SK-N-SH (cell line): ENCODE results near the gene RNU6-9. TPM values are rescaled to one million over a fixed set of nuclear protein-coding genes. Genes with fewer than 3 reads are reported as not detected.

Experiments used
- CTCF ChIA-PET: fragments of 300-600, 350-600 bp; formaldehyde crosslinking; extraction: SDS; loops from one replicate; lab custom pipeline; 2021; lab: Yijun Ruan, JAX
- POLR2A ChIA-PET: fragments of 350-600 bp; sonication (Branson Sonifier 250); formaldehyde crosslinking; extraction: SDS; loops from one replicate; lab custom pipeline; 2020; ENCODE audit warnings: antibody characterized with exemption, inconsistent platforms; lab: Yijun Ruan, JAX
- DNase-seq: peaks from one replicate; pipeline ENCODE4 v3.0.0; 2012
- H2AFZ ChIP-seq: fragments of 200-600 bp; sonication (generic); 2 replicates; pipeline ENCODE4 v1.8.1; 2016; ENCODE audit warnings: antibody characterized with exemption, mild to moderate bottlenecking, low read depth
- H3F3A ChIP-seq: fragments of 200-600 bp; sonication (generic); replicated peaks from 2 replicates; pipeline ENCODE3; 2016; ENCODE audit warnings: antibody characterized with exemption, mild to moderate bottlenecking; ENCODE audit not compliant: insufficient read depth
- H3K27ac ChIP-seq, 2 experiments: fragments of 200-500 bp in 1 of 2; fragments of 200-600 bp in 1 of 2; sonication (Bioruptor generic) in 1 of 2; sonication (generic), shearing (Covaris generic) in 1 of 2; 2 replicates each; pipeline versions ENCODE4 v1.5.1 to v1.6.1; 2014 to 2016; ENCODE audit warnings: low read depth in 2 of 2, inconsistent platforms in 1 of 2, low read length in 1 of 2, mild to moderate bottlenecking in 1 of 2, mixed read lengths in 1 of 2
- H3K27me3 ChIP-seq: fragments of 200-600 bp; sonication (generic), shearing (Covaris generic); 2 replicates; pipeline ENCODE4 v1.6.1; 2016; ENCODE audit warnings: mixed run types; ENCODE audit not compliant: insufficient read depth
- H3K36me3 ChIP-seq, 2 experiments: fragments of 200-500 bp in 1 of 2; fragments of 200-600 bp in 1 of 2; sonication (Bioruptor generic) in 1 of 2; sonication (generic) in 1 of 2; replicated peaks in 1 of 2; 2 replicates each; pipeline versions ENCODE3 to v1.5.1; 2014 to 2016; ENCODE audit warnings: low read length in 1 of 2, mild to moderate bottlenecking in 1 of 2; ENCODE audit not compliant: insufficient read depth in 2 of 2, control insufficient read depth in 1 of 2
- H3K4me1 ChIP-seq, 2 experiments: fragments of 200-500 bp in 1 of 2; fragments of 200-600 bp in 1 of 2; sonication (Bioruptor generic) in 1 of 2; sonication (generic), shearing (Covaris generic) in 1 of 2; 2 replicates each; pipeline versions ENCODE4 v1.5.1 to v1.6.1; 2014 to 2016; ENCODE audit warnings: low read depth in 1 of 2, low read length in 1 of 2, mixed run types in 1 of 2; ENCODE audit not compliant: insufficient read depth in 2 of 2, control insufficient read depth in 1 of 2
- H3K4me2 ChIP-seq: fragments of 200-600 bp; sonication (generic), shearing (Covaris generic); 2 replicates; pipeline ENCODE4 v1.6.1; 2017; ENCODE audit warnings: mixed run types
- H3K4me3 ChIP-seq, 2 experiments: fragments of 200-500 bp in 1 of 2; fragments of 200-600 bp in 1 of 2; sonication (Bioruptor generic) in 1 of 2; sonication (generic), shearing (Covaris generic) in 1 of 2; 2 replicates each; pipeline versions ENCODE4 v1.5.1 to v1.8.1; 2014 to 2016; ENCODE audit warnings: low read depth in 2 of 2, inconsistent platforms in 1 of 2, low read length in 1 of 2, mild to moderate bottlenecking in 1 of 2, mixed read lengths in 1 of 2, moderate library complexity in 1 of 2
- H3K79me2 ChIP-seq: fragments of 200-600 bp; sonication (generic); 2 replicates; pipeline ENCODE4 v1.8.1; 2017; ENCODE audit warnings: mild to moderate bottlenecking; ENCODE audit not compliant: insufficient read depth
- H3K9ac ChIP-seq: fragments of 200-600 bp; sonication (generic); 2 replicates; pipeline ENCODE4 v1.6.1; 2017; ENCODE audit warnings: mixed run types
- H3K9me2 ChIP-seq: fragments of 200-600 bp; sonication (generic); 2 replicates; pipeline ENCODE4 v1.6.1; 2017; ENCODE audit warnings: mixed run types
- H3K9me3 ChIP-seq: fragments of 200-600 bp; sonication (generic); 2 replicates; pipeline ENCODE4 v1.6.1; 2017; ENCODE audit warnings: mixed run types, mild to moderate bottlenecking, moderate library complexity
- H4K20me1 ChIP-seq: fragments of 200-600 bp; sonication (generic); 2 replicates; pipeline ENCODE4 v1.6.1; 2017; ENCODE audit warnings: mild to moderate bottlenecking, mixed run types; ENCODE audit not compliant: insufficient read depth
- FOXJ3 ChIP-seq: sonication (generic); formaldehyde crosslinking; IDR thresholded peaks from 2 replicates; pipeline ENCODE4 v1.5.1; 2020; ENCODE audit warnings: mild to moderate bottlenecking, missing genetic modification reagents
- FOXM1 ChIP-seq: IDR thresholded peaks from 2 replicates; pipeline ENCODE4 v1.4.0; 2012; ENCODE audit warnings: low read depth, mild to moderate bottlenecking
- GABPA ChIP-seq: IDR thresholded peaks from 2 replicates; pipeline ENCODE4 v1.4.0; 2012; ENCODE audit warnings: low read depth, mild to moderate bottlenecking
- JUND ChIP-seq: IDR thresholded peaks from 2 replicates; pipeline ENCODE4 v1.4.0; 2012
- SMC3 ChIP-seq: IDR thresholded peaks from 2 replicates; pipeline ENCODE4 v1.6.1; 2012; ENCODE audit warnings: low read depth, low read length, improper control_type of control experiment
- USF2 ChIP-seq: fragments of 150-350 bp; IDR thresholded peaks from 2 replicates; pipeline ENCODE4 v1.6.1; 2017; ENCODE audit warnings: antibody characterized with exemption, low read length, low read depth, borderline replicate concordance
- WGBS: methylation state at CpG from one replicate; pipeline ENCODE4 v1.1.6; 2017; ENCODE audit warnings: low lambda C conversion rate; 5-methylcytosine and 5-hydroxymethylcytosine counted together
- polyA plus RNA-seq, 3 experiments: library from polyadenylated mRNA; depleted of rRNA; stranded (reverse); fragments of >200 nt; gene quantifications; 2 replicates each; pipeline ENCODE4 v1.2.3, GENCODE V29; 2012
- TF ChIP-seq, protein P1 (sequence below): IDR thresholded peaks from 2 replicates; pipeline ENCODE4 v1.4.0; 2012; ENCODE audit warnings: low read depth, borderline replicate concordance

RNU6-9 gene
- polyA plus RNA-seq, 1 of the 3 experiments (the other 2 are of a cell fraction), result not detected

- Histone ChIP-seq H3K36me3 (no peaks in the 10 kb centered on the region), H3K4me2 (no peak overlapping the region), H3K9me3 (no peaks in the 10 kb centered on the region), H4K20me1 (no peaks in the 10 kb centered on the region), H3F3A (no peaks in the 10 kb centered on the region), H3K9me2 (no peaks in the 10 kb centered on the region), H3K4me1 (peaks cover 0 to 4% of the 10 kb centered on the region in 2 experiments; a peak in 1 of 4 replicates), H3K27ac (no peak overlapping the region), H3K9ac (no peak overlapping the region), H3K79me2 (no peaks in the 10 kb centered on the region), H2AFZ (no peak overlapping the region), H3K4me3 (no peak overlapping the region), H3K27me3 (peaks cover 56% of the 10 kb centered on the region)
- peak; percentile 61 for DNase-seq
- POLR2A ChIA-PET, result no interaction called here
- WGBS, result 26% methylated on average over 3 of the region's 40 CpGs
- CTCF ChIA-PET, result interaction anchor here (0.6 to 5.4 kb wide), 19 partner anchors 8 to 386 kb away, joined by 3 to 44 read pairs (median 6); partner anchors contain the start of genes ATP5F1D, KISS1R, MED16 and PRTN3
- TF ChIP-seq FOXJ3 (CRISPR knock-in tag) (no peak), GABPA (no peak), SMC3 (no peak), JUND (no peak), FOXM1 (no peak)
- TF ChIP-seq, protein P1, sequence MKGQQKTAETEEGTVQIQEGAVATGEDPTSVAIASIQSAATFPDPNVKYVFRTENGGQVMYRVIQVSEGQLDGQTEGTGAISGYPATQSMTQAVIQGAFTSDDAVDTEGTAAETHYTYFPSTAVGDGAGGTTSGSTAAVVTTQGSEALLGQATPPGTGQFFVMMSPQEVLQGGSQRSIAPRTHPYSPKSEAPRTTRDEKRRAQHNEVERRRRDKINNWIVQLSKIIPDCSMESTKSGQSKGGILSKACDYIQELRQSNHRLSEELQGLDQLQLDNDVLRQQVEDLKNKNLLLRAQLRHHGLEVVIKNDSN, result no peak
Measured at GRCh38 chr19:855566-856120, 37.6 kb upstream of the RNU6-9 start.

GRCh38 chr19:858284-858683, 35.0 kb upstream of the RNU6-9 start:
- H3K27me3 ChIP-seq, result peaks cover 38% of the 10 kb centered on the region
- no peaks in the 10 kb centered on the region for H3K36me3 ChIP-seq
- no peaks in the 10 kb centered on the region for H3K79me2 ChIP-seq
- H3K4me3 ChIP-seq, result no peak overlapping the region
- no peak overlapping the region for H3K4me2 ChIP-seq
- ChIA-PET POLR2A (no interaction called here), CTCF (interaction anchor here (0.9 to 5.4 kb wide), 11 partner anchors 28 to 189 kb away, joined by 3 to 44 read pairs (median 4); partner anchors contain the start of genes FSTL3 and KISS1R)
- H2AFZ ChIP-seq, result no peak overlapping the region
- 48% methylated on average over 9 of the region's 9 CpGs for WGBS
- peaks cover 2% of the 10 kb centered on the region for H3F3A ChIP-seq
- peaks cover 0 to 4% of the 10 kb centered on the region in 2 experiments; a peak in 1 of 4 replicates for H3K4me1 ChIP-seq
- H3K27ac ChIP-seq, result no peak overlapping the region
- TF ChIP-seq USF2, result no peak
- no peaks in the 10 kb centered on the region for H3K9me2 ChIP-seq
- no peak overlapping the region for H3K9ac ChIP-seq
- H3K9me3 ChIP-seq, result no peaks in the 10 kb centered on the region
- DNase-seq, result no peak
- H4K20me1 ChIP-seq, result no peaks in the 10 kb centered on the region
